ENCODE measurements around the gene EYA3. TPM values are rescaled to one million over a fixed set of nuclear protein-coding genes. Genes with fewer than 3 reads are reported as not detected.

EYA3 gene
- total RNA-seq, 1 experiment from 2014 or later = 29.4 TPM

- TF ChIP-seq SMAD4 (CRISPR knock-in tag; IDR thresholded peaks at IDR 0.05) = no peak
- no peak for TF ChIP-seq ZNF317 (CRISPR knock-in tag; IDR thresholded peaks at IDR 0.05; ENCODE audit: borderline replicate concordance, low read depth)
- TF ChIP-seq ATF3 (CRISPR knock-in tag; conservative IDR thresholded peaks at IDR 0.05) = no peak
- TF ChIP-seq ZSCAN18 (CRISPR knock-in tag; IDR thresholded peaks at IDR 0.05) = no peak
- TF ChIP-seq ATF2 (CRISPR knock-in tag; IDR thresholded peaks at IDR 0.05; ENCODE audit: borderline replicate concordance, low read depth) = no peak
- TF ChIP-seq CREB1 (CRISPR knock-in tag; IDR thresholded peaks at IDR 0.05) = no peak
- TF ChIP-seq ZNF138 (CRISPR knock-in tag; conservative IDR thresholded peaks at IDR 0.05) = no peak
- TF ChIP-seq HMGXB4 (CRISPR knock-in tag; IDR thresholded peaks at IDR 0.05) = no peak
- CTCF ChIA-PET = interaction anchor here (0.6 kb wide), 1 partner anchor 43 kb away, joined by 4 read pairs; no protein-coding TSS in a partner anchor
- Mint-ChIP-seq H3K27ac (peak overlapping the region; percentile 19; the same call in 1 of the 2 replicates), H3K4me3 (no peak overlapping the region), H3K9me3 (no peaks in the 10 kb centered on the region), H3K27me3 (ENCODE audit: low read depth) (no peaks in the 10 kb centered on the region), H3K4me1 (peaks cover 5% of the 10 kb centered on the region), H3K36me3 (peaks cover 11% of the 10 kb centered on the region)
- no peak for ATAC-seq
- DNase-seq (ENCODE audit: low spot score) = no peak
- POLR2A ChIA-PET = no interaction called here
These were observed 42.6 kb downstream of the EYA3 start for GRCh38 chr1:28045777-28046176.

GRCh38 chr1:28044399-28044798 lies 44.0 kb downstream of the EYA3 start:
- Mint-ChIP-seq H3K27ac (no peak overlapping the region), H3K4me1 (peaks cover 5% of the 10 kb centered on the region), H3K4me3 (no peak overlapping the region), H3K9me3 (no peaks in the 10 kb centered on the region), H3K27me3 (ENCODE audit: low read depth) (no peaks in the 10 kb centered on the region), H3K36me3 (peaks cover 17% of the 10 kb centered on the region)
- DNase-seq (ENCODE audit: low spot score) (no peak), ATAC-seq (no peak)
- ChIA-PET POLR2A (no interaction called here), CTCF (no interaction called here)
- no peak for TF ChIP-seq RORB (CRISPR knock-in tag; IDR thresholded peaks at IDR 0.05)
- no peak for TF ChIP-seq ZSCAN18 (CRISPR knock-in tag; IDR thresholded peaks at IDR 0.05)
- TF ChIP-seq CTCF (IDR thresholded peaks at IDR 0.05) = no peak
- TF ChIP-seq ARID4B (CRISPR knock-in tag; IDR thresholded peaks at IDR 0.05; ENCODE audit: borderline replicate concordance) = no peak
- TF ChIP-seq ZBTB21 (CRISPR knock-in tag; IDR thresholded peaks at IDR 0.05; ENCODE audit: borderline replicate concordance) = no peak
- no peak for TF ChIP-seq PRRX2 (CRISPR knock-in tag; IDR thresholded peaks at IDR 0.05)
- TF ChIP-seq ATF3 (CRISPR knock-in tag; conservative IDR thresholded peaks at IDR 0.05) = no peak
- TF ChIP-seq AFF4 (CRISPR knock-in tag; IDR thresholded peaks at IDR 0.05; ENCODE audit: borderline replicate concordance) = no peak
- TF ChIP-seq NR2C2 (CRISPR knock-in tag; IDR thresholded peaks at IDR 0.05) = no peak

Measured in WTC11 (cell line).